Keratinocyte (primary cell): ENCODE data around the gene ITGA11. TPM values are rescaled to one million over a fixed set of nuclear protein-coding genes. Genes with fewer than 3 reads are reported as not detected.

ENCODE experiments used
- DNase-seq: peaks from one replicate; pipeline ENCODE4 v3.0.0-alpha.2; 2011; ENCODE audit warnings: low read depth, missing footprints, low spot score
- FAIRE-seq: peaks from 2 replicates; lab custom pipeline; 2011; peaks lifted over from hg19 to GRCh38; lab: Jason Lieb, UNC
- H2AFZ ChIP-seq: 2 replicates; pipeline ENCODE4 v1.6.0; 2012; ENCODE audit warnings: low read length, control low read depth, inconsistent platforms; ENCODE audit not compliant: control insufficient read depth
- H3K27ac ChIP-seq: 2 replicates; pipeline ENCODE4 v1.5.1; 2011; ENCODE audit warnings: low read length; ENCODE audit not compliant: control insufficient read depth, insufficient read depth
- H3K27me3 ChIP-seq: 3 replicates; pipeline ENCODE4 v1.6.0; 2011; ENCODE audit warnings: low read length; ENCODE audit not compliant: control insufficient read depth, insufficient read depth; ENCODE audit errors: extremely low read depth
- H3K36me3 ChIP-seq, 2 experiments: 2 replicates in 1 of 2; 3 replicates in 1 of 2; pipeline ENCODE4 v1.5.1; 2011; ENCODE audit warnings: low read length in 2 of 2, mild to moderate bottlenecking in 1 of 2; ENCODE audit not compliant: control insufficient read depth in 2 of 2, insufficient read depth in 2 of 2; ENCODE audit errors: extremely low read depth in 1 of 2
- H3K4me1 ChIP-seq: 3 replicates; pipeline ENCODE4 v1.5.1; 2011; ENCODE audit warnings: low read length; ENCODE audit not compliant: control insufficient read depth, insufficient read depth; ENCODE audit errors: extremely low read depth
- H3K4me2 ChIP-seq: 3 replicates; pipeline ENCODE4 v1.6.0; 2011; ENCODE audit warnings: low read depth, low read length; ENCODE audit not compliant: control insufficient read depth, insufficient read depth; ENCODE audit errors: extremely low read depth
- H3K4me3 ChIP-seq, 3 experiments: fragments of 200-600 bp in 1 of 3; sonication (generic) in 1 of 3; 2 replicates in 2 of 3; 3 replicates in 1 of 3; pipeline ENCODE4 v1.5.1; 2011 to 2016; ENCODE audit warnings: low read length in 3 of 3, mild to moderate bottlenecking in 3 of 3, control low read depth in 2 of 3, inconsistent platforms in 1 of 3, low read depth in 1 of 3, mixed read lengths in 1 of 3, mixed run types in 1 of 3, moderate library complexity in 1 of 3; ENCODE audit not compliant: control insufficient read depth in 2 of 3, insufficient read depth in 2 of 3; ENCODE audit errors: extremely low read depth in 1 of 3
- H3K79me2 ChIP-seq: 2 replicates; pipeline ENCODE4 v1.6.0; 2012; ENCODE audit warnings: low read length; ENCODE audit not compliant: control insufficient read depth, insufficient read depth
- H3K9ac ChIP-seq: 3 replicates; pipeline ENCODE4 v1.6.0; 2011; ENCODE audit warnings: low read length; ENCODE audit not compliant: control insufficient read depth, insufficient read depth; ENCODE audit errors: extremely low read depth
- H3K9me1 ChIP-seq: 3 replicates; pipeline ENCODE4 v1.6.0; 2011; ENCODE audit warnings: low read length; ENCODE audit not compliant: control insufficient read depth, insufficient read depth; ENCODE audit errors: extremely low read depth
- H3K9me3 ChIP-seq: 2 replicates; pipeline ENCODE4 v1.5.1; 2012; ENCODE audit warnings: low read depth, low read length; ENCODE audit not compliant: control insufficient read depth
- H4K20me1 ChIP-seq: 3 replicates; pipeline ENCODE4 v1.6.0; 2011; ENCODE audit warnings: low read length; ENCODE audit not compliant: control insufficient read depth, insufficient read depth; ENCODE audit errors: extremely low read depth
- CTCF ChIP-seq, 3 experiments: IDR thresholded peaks in 1 of 3; conservative IDR thresholded peaks in 1 of 3; optimal IDR thresholded peaks in 1 of 3; 2 replicates in 2 of 3; 3 replicates in 1 of 3; pipeline versions ENCODE3 to v1.5.1; 2011; ENCODE audit warnings: low read length in 3 of 3, mild to moderate bottlenecking in 3 of 3, moderate library complexity in 2 of 3, control low read depth in 1 of 3, inconsistent platforms in 1 of 3; ENCODE audit not compliant: insufficient read depth in 2 of 3; ENCODE audit errors: extremely low read depth in 1 of 3
- EZH2 ChIP-seq: IDR thresholded peaks from one replicate; pipeline ENCODE4 v1.6.1; 2012; ENCODE audit warnings: inconsistent platforms, mild to moderate bottlenecking, low read length, moderate library complexity
- dilution Hi-C: fragments of 300-500 bp; cut with MboI; formaldehyde crosslinking; loops from one replicate; pipeline ENCODE4 v1.7.0; 2020; ENCODE audit warnings: low sequenced_read_pairs; ENCODE audit not compliant: extremely low pct_ligation_motif_present
- polyA plus RNA-seq, 5 experiments: library from polyadenylated mRNA; depleted of rRNA in 3 of 5; stranded (reverse) in 3 of 5; stranded (forward) in 1 of 5; unstranded in 1 of 5; fragments of >200 nt; gene quantifications; 1 replicate in 1 of 5; 2 replicates in 3 of 5; 3 replicates in 1 of 5; pipeline versions ENCODE4 v1.2.1 to v1.2.3, GENCODE V29; 2011 to 2012; ENCODE audit warnings: missing spikeins in 2 of 5, low read depth in 1 of 5, low replicate concordance in 1 of 5

ITGA11 gene
- polyA plus RNA-seq, 1 donor (not counting 4 experiments of a cell fraction or from before 2014, with no cell fraction given) = not detected

GRCh38 chr15:68470976-68471375 lies 39.0 kb upstream of the ITGA11 start:
- no peaks in the 10 kb centered on the region for H3K27me3 ChIP-seq
- no peak overlapping the region for H2AFZ ChIP-seq
- H3K9me1 ChIP-seq = no peaks in the 10 kb centered on the region
- no peak for FAIRE-seq
- no peak overlapping the region for H3K27ac ChIP-seq
- no peaks in the 10 kb centered on the region for H3K36me3 ChIP-seq
- H4K20me1 ChIP-seq = no peaks in the 10 kb centered on the region
- no peak overlapping the region for H3K4me2 ChIP-seq
- H3K9ac ChIP-seq = no peak overlapping the region
- DNase-seq = no peak
- H3K4me3 ChIP-seq = no peak overlapping the region
- no peaks in the 10 kb centered on the region for H3K9me3 ChIP-seq
- TF ChIP-seq CTCF (optimal IDR thresholded peaks at IDR 0.05 in 1 of 3, IDR thresholded peaks at IDR 0.05 in 1 of 3, conservative IDR thresholded peaks at IDR 0.05 in 1 of 3; ENCODE audit: extremely low read depth in 1 of 3, insufficient read depth in 2 of 3, low read length in 3 of 3) = no peak
- no peak for TF ChIP-seq EZH2
- H3K79me2 ChIP-seq = no peaks in the 10 kb centered on the region
- dilution Hi-C loops = no loop called here
- no peaks in the 10 kb centered on the region for H3K4me1 ChIP-seq

- no peak overlapping the region for H2AFZ ChIP-seq
- peaks cover 2% of the 10 kb centered on the region for H3K27me3 ChIP-seq
- H3K79me2 ChIP-seq = no peaks in the 10 kb centered on the region
- H3K4me1 ChIP-seq = no peaks in the 10 kb centered on the region
- H3K27ac ChIP-seq = no peak overlapping the region
- H3K36me3 ChIP-seq = no peaks in the 10 kb centered on the region
- no peak overlapping the region for H3K4me3 ChIP-seq
- no peak overlapping the region for H3K4me2 ChIP-seq
- FAIRE-seq = no peak
- DNase-seq = no peak
- TF ChIP-seq CTCF (optimal IDR thresholded peaks at IDR 0.05 in 1 of 3, IDR thresholded peaks at IDR 0.05 in 1 of 3, conservative IDR thresholded peaks at IDR 0.05 in 1 of 3; ENCODE audit: extremely low read depth in 1 of 3, insufficient read depth in 2 of 3, low read length in 3 of 3) (no peak), EZH2 (no peak)
- no peak overlapping the region for H3K9ac ChIP-seq
- H3K9me3 ChIP-seq = no peaks in the 10 kb centered on the region
- H4K20me1 ChIP-seq = no peaks in the 10 kb centered on the region
- dilution Hi-C loops = no loop called here
- H3K9me1 ChIP-seq = no peaks in the 10 kb centered on the region
These were observed 38.2 kb upstream of the ITGA11 start for GRCh38 chr15:68470049-68470742.
